BLaER1 treated with 17β-estradiol and CSF1 and Interleukin-3, amounts not matched to agents 10 nM and 100 nM (cell line): ENCODE measurements around the gene TOP3B.

Experiments used
- H3K27ac ChIP-seq, 11 experiments: shearing (Covaris generic); formaldehyde crosslinking; 2 replicates each; pipeline ENCODE4 v1.8.1; 2022
- H3K27me3 ChIP-seq, 11 experiments: shearing (Covaris generic); formaldehyde crosslinking; 2 replicates each; pipeline ENCODE4 v1.8.1; 2022
- H3K36me3 ChIP-seq, 11 experiments: shearing (Covaris generic); formaldehyde crosslinking; 2 replicates each; pipeline ENCODE4 v1.8.1; 2022
- H3K4me1 ChIP-seq, 10 experiments: shearing (Covaris generic); formaldehyde crosslinking; 2 replicates each; pipeline ENCODE4 v1.8.1; 2022
- H3K4me2 ChIP-seq, 11 experiments: shearing (Covaris generic); formaldehyde crosslinking; 2 replicates each; pipeline ENCODE4 v1.8.1; 2022
- H3K4me3 ChIP-seq, 10 experiments: shearing (Covaris generic); formaldehyde crosslinking; 2 replicates each; pipeline ENCODE4 v1.8.1; 2022
- H3K9ac ChIP-seq, 11 experiments: shearing (Covaris generic); formaldehyde crosslinking; 2 replicates each; pipeline ENCODE4 v1.8.1; 2022
- H3K9me3 ChIP-seq, 11 experiments: shearing (Covaris generic); formaldehyde crosslinking; replicated peaks in 1 of 11; 2 replicates each; pipeline ENCODE4 v1.8.1; 2022
- H4K20me1 ChIP-seq, 11 experiments: shearing (Covaris generic); formaldehyde crosslinking; 2 replicates each; pipeline ENCODE4 v1.8.1; 2022
- Cebpa-rat ChIP-seq, 11 experiments: shearing (Covaris generic); IDR thresholded peaks; 2 replicates each; pipeline ENCODE4 v1.8.1; 2022

The TOP3B gene

GRCh38 chr22:21907638-21908522, 74.7 kb downstream of the TOP3B start:
- no peaks in the 10 kb centered on the region for H3K36me3 ChIP-seq
- H3K4me3 ChIP-seq: no peak overlapping the region
- H3K9me3 ChIP-seq: no peaks in the 10 kb centered on the region
- H4K20me1 ChIP-seq: no peaks in the 10 kb centered on the region
- no peak overlapping the region for H3K9ac ChIP-seq
- no peaks in the 10 kb centered on the region for H3K27me3 ChIP-seq
- TF ChIP-seq Cebpa-rat (IDR thresholded peaks at IDR 0.05): no peak
- 0 out of 20 replicates have a peak, but pooled peaks cover 0 to 4% (median 0%) of the 10 kb centered on the region in 10 experiments for H3K4me1 ChIP-seq
- no peak overlapping the region for H3K4me2 ChIP-seq
- no peak overlapping the region for H3K27ac ChIP-seq
